IPS DF 19.7 (cell line): ENCODE results near the gene DOK5.

Experiments
- DNase-seq: peaks from one replicate; pipeline ENCODE4 v3.0.0-alpha.2; 2013; ENCODE audit warnings: low read depth, low spot score

Gene DOK5

DNA sequence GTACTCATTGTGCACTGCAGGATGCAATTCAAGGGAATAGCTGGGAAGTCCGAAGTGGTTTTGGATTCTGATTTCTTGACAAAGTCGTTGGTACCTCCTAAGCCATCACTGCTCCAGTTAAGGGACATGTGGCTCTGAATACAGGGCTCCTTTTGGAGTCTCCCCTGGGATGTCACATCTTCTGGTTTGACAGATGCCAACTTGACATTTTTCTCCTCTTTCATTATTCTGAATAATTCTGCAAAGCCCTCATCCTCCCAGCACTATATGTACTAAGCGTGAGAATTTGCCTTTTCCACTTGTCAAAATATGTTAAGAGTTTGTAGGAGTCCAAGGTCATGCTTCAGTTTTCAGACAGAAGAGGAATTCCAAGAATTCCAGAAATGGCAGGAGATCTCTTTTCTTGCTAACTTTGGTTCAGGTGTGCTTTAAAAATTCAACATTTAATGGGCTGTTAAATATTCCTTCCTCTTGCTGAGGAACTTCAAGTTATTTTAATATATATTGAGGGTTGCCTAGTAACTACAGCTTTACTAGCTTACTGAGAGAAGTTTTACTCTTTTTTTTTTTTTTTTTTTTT, 38.7 kb downstream of the DOK5 start:
- no peak for DNase-seq

GRCh38 chr20:54515793-54516628, 40.6 kb downstream of the DOK5 start:
- DNase-seq, result no peak

GRCh38 chr20:54517241-54517975, 42.0 kb downstream of the DOK5 start:
- DNase-seq, result no peak

DNA sequence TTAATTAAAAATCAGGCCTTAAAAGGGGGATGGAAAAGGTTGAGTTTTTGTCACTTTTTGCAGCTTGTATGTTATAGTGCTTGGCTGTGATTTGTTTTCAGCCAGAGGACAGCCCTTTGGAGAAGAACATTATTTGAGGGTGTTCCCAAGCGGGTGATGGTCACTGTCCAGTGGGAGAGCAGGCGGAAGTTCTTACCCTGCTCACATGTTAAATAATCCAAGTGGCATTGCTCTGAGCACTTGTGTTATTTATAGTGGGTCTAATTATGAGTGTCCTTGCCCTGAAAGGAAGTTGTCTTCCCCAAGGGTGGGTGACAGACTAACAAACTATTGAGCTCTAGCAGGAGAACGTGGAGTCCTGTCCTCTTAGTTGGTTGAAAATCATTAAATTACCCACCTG, 49.5 kb downstream of the DOK5 start:
- no peak for DNase-seq

GRCh38 chr20:54525916-54526590, 50.7 kb downstream of the DOK5 start:
- DNase-seq, result no peak

- no peak for DNase-seq
These were observed 51.4 kb downstream of the DOK5 start for GRCh38 chr20:54526801-54527200.

DNA sequence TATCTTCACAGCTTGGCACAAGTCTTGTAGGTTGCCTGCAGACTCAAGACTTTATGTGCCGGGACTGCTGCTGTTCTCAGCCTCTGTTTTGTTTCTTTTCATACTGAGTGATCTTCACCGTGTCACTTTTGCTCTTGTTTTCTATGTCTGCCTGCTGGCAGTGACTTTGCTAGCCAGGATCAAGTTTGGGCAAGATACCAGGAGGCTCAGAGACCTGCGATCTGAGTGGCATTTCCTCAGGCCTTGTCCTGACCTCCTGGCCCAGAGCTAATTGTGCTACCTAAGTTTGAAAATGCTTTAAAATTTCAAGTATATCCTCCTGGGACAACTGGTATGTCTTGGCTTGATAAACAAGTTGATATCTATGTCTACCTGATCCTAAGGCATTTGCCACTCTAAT, 57.2 kb downstream of the DOK5 start:
- DNase-seq, result no peak

DNA sequence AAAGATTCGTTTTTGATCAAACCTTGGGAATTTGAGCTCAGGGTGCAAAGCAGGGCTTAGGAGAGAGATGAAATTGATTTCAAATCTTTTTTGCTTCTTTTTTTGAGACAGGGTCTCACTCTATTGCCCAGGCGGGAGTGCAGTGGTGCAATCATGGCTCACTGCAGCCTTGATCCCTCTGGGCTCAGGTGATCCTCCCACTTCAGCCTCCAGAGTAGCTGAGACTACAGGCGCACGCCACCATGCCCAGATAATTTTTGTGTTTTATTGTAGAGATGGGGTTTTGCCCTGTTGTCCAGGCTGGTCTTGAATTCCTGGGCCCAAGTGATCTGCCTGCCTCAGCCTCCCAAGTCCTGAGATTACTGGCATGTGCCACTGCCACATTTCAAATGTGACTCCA, 58.7 kb downstream of the DOK5 start:
- no peak for DNase-seq

DNA sequence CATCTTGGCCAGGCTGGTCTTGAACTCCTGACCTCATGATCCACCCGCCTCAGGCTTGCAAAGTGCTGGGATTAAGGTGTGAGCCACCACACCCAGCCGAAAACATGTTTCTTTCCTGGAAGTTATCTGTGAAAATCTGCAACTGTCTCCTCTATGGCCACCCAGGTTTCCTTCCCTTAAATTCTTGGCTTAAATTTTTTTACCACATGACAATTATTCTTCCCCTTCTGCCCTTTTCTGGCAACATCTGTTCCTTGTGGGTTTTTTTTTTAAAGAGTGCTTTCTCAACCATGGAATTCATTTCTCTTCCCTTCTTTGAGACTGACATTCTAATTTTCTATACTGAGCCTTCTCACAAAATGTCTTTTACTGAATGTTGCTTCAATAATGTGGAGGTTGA, 59.6 kb downstream of the DOK5 start:
- no peak for DNase-seq

DNA sequence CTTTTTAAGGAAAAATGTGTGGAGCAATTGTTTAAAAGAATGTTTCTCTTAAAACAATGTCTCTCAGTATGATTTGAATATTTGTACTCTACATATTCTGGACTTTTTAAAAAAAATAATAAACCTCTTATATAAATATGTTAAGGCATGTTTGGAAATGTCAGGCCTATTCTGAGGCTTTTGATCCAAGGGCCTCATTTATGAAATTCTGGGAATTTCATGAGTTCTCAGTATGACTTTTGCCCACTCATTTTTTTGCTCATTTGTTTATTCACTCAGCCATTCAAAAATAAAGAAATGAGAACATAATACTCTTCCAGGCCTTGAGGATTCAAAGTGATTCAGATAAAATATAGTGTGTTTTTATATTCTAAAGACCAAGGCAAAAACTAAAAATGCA, 60.4 kb downstream of the DOK5 start:
- no peak for DNase-seq

- DNase-seq, result no peak
These were observed 64.2 kb downstream of the DOK5 start for GRCh38 chr20:54539521-54540046.

- no peak for DNase-seq
These were observed 68.0 kb downstream of the DOK5 start for GRCh38 chr20:54543369-54543768.

- DNase-seq, result no peak
These were observed 70.4 kb downstream of the DOK5 start for GRCh38 chr20:54545676-54546358.

GRCh38 chr20:54548849-54549248, 73.5 kb downstream of the DOK5 start:
- no peak for DNase-seq

DNA sequence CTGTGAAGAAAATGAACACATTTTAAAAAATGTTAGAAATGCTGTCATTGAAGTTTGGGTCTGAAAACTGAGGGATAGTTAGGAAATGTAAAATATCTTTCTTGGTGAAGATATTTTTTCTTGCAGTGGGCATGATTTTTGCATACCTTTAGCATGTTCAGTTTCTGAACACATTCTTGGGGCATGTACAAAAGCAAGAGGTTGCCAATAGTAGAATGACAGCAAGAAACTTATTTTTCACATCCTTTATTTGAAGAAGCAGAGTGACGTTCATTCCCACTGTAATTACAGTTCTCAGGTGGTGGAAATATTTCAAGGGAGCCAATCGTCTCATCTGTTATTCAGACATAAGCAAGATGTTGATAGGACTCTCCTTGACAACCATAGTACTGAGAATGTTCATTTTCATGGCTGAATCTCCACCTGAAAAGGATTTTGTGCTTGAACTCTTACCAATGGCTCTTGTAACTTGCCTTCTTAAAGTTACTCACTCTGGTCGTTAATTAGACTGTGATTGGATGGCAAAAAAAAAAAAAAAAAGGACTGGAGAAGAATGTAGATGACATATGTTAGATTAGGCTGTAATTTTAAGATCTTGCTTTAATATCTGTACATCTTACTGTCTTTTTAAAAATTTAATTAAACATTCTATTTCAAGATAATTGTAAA, 74.4 kb downstream of the DOK5 start:
- DNase-seq, result no peak

- no peak for DNase-seq
These were observed 75.5 kb downstream of the DOK5 start for GRCh38 chr20:54550776-54551396.

DNA sequence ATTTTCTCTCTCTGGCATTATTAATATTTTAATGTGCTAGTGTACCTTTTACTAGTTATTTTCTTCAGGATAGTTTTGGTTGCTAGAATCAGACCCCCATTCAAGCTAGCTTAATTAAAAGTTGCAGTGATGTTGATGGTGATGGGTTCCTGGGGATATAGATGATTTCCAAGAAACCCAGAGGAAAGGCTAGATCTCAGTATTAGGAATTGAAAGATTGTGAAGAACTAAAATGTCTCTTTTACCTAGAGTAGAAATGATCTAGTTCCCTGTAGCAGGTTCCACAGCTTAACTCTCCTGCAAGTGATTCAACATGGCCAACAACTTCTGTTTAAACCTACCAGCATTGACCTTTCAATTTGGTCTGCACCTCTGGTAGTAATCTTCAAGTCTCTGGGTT, 78.6 kb downstream of the DOK5 start:
- no peak for DNase-seq

DNA sequence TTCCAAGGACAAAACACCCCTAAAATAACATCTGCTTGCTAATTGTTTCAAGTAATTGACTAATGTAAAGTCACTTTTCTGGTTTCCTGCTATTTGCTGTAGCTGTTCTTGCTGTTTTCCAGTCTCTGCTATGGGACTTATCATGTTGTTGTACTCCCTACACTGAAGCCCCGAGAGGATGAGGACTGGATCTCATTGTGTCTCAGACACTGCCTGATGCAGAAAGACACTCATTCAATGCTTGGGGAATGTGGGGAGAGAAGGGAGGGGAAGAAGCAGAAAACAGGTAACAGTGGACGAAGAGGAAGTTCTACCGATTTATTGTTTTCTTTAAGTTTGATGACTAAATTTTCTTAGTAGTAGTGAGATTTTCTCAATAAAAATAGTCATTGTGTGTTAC, 79.8 kb downstream of the DOK5 start:
- no peak for DNase-seq

- no peak for DNase-seq
These were observed 81.0 kb downstream of the DOK5 start for GRCh38 chr20:54556406-54556805.

- no peak for DNase-seq
These were observed 82.6 kb downstream of the DOK5 start for GRCh38 chr20:54557806-54558590.
